HG03196 (cell line): ENCODE data around the gene MT1H.
"Not testable (repeated sequence)": the region's sequence is repeated elsewhere in the genome, so short reads cannot be mapped to it uniquely, and the experiment has no call there.

Source experiments
- ATAC-seq: cut with Tn5 transposase; IDR thresholded peaks from one replicate; pipeline ENCODE4 v1.9.1; 2021; ENCODE audit not compliant: unreplicated experiment

MT1H gene

DNA sequence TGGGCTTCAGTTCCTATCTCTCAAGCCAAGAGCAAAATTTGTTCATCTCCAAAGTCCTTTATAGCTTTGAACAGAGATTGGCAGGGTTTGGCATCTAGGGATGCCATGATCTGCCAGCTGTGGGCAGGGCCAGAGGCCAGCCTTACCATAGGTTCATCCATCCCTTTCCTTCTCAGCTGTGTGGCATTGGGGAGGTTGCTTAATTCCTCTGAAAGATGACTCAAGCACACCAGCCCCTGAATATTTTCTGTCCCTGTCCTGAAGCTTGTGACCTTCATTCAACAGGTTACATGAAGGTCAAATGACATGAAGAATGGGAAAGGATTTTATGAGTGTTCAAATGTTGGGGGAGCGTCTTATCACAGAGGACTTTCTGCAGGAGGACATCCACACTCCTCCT is 5.1 kb upstream of the MT1H start:
- no peak for ATAC-seq

DNA sequence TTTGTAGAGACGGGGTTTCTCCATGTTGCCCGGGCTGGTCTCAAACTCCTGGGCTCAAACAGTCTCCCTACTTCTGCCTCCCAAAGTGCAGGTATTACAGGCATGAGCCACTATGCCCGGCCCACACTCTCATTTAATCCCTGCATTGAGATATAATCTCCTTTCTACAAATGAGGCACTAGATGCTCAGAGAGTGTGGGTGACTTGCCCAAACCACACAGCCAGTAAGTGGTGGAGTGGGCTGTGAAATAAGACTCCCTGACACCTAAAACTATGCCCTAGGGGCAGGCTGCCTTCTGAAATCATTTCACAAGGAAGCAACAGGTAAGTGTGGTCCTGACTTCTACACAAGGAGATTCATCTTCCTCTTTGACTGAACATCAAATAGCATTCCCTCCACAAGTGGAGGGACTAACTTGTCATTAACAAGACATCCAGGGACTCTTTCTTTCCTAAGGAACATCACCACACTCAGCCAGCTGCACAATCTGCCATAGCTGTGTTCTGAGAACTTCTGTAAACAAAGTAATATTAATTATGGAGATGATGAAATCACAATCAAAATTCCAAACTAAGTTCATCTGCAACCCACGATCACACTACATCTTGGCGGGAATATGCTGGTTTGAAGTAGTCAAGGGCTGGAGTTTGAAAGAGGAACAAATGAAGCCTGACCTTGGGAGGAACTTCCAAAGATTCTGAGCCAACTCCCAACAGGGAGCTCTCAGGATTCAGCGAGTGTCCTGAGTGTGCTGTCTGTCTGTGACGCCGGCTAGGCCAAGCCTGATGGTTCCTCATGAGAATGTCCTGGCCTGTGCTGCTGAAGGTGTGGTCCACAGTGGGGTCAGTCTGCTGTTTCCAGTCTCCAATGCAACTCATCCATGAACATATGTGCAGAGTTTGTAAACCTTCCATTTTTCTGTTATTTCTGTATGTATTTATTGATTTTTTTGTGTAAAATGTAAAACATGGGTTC is 4.0 kb upstream of the MT1H start:
- ATAC-seq, result not testable (repeated sequence)

DNA sequence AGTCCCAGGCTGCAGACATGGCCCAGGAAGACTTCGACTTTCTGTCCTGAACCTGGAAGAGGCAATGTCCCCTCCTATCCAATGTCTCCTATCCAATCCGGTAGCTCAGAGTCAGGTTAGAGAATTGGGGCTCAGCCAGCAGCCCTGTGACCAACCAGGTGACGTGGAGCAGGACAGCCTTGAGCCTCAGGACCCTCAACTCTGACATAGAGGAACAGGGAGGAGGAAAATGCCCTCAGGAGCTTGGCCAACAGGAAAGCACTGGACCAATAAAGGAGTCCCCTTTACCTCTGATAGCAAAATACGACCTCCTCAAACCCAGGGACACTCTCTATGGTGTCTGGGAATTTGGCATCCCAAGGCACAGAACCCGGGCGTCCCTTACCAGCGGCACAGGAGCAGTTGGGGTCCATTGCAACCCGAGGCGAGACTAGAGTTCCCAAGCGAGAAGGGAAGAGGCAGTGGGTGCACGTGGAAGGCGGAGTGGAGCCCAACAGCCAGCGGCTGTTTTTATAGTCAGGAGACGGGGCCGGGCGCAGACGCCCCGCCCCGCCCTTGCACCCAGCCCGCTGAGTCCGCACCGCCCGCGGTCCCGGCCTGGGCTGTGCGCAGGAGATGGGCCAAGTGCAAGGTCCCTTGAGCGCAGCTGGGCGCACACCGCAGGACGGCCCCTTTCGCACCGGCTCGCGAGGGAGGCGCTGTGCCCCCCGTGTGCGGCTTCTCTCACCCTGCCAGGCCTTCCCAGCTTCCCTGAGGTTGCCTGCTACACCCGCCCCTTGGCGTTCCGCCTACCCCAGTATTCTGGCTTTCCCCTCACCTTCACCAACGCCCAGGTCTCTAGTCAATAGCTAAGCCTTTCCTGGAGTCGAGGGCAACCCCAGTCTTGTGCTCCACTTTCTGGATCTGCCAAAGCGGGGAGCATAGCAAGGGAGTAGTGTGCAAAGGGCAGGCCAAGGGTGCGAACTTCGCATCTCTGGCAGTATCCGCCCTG is 1.7 kb upstream of the MT1H start, which contains the start of gene MT1G:
Gene MT1G (minus strand): TSS at position 485 of the 991 bp plus-strand sequence. CDS start 72 bp downstream, at position 413.
- ATAC-seq, result no peak

DNA sequence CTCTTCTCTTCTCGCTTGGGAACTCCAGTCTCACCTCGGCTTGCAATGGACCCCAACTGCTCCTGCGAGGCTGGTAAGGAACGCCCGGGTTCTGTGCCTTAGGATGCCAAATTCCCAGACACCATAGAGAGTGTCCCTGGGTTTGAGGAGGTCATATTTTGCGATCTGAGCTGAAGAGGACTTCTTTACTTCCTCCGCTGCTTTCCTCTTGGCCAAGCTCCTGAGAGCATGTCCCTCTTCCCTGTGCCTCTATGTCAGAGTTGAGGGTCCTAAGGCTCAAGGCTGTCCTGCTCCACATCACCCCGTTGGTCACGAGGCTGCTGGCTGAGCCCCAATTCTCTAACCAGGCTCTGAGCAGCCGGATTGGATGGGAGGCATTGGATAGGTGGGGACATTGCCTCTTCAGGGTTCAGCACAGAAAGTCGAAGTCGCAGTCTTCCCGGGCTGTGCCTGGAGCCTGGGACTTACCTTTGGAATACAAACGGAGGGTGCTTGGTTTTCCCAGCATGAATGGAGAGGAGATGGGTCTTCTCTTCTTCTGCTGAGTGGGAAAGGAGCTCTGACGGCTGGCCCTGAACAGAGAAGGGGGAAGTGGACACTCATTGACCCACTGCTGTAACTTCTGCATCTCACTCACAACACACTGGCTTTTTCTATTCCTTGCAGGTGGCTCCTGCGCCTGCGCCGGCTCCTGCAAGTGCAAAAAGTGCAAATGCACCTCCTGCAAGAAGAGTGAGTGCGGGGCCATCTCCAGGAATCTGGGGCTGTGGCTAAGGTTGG is 416 bp downstream of the MT1H start:
- ATAC-seq, result no peak

DNA sequence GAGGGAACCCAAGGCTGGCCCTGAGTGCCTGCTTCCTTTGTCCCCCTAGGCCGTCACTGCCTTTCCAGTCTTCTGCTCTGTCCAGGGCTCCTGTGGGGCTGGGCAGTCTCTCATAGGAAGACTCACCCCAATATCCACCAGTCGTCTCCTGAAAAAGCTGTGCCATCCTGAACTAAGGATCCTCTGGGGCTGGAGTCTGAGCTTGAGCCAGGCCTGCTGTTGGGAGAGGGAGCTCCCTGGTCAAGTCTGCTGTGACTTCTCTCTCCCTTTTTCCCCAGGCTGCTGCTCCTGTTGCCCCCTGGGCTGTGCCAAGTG is 963 bp downstream of the MT1H start:
- ATAC-seq, result no peak

DNA sequence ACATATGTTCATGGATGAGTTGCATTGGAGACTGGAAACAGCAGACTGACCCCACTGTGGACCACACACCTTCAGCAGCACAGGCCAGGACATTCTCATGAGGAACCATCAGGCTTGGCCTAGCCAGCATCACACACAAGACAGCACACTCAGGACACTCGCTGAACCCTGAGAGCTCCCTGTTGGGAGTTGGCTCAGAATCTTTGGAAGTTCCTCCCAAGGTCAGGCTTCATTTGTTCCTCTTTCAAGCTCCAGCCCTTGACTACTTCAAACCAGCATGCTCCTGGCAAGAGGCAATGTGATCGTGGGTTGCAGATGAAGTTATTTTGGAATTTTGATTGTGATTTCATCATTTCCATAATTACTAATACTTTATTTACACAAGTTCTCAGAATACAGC is 2.1 kb downstream of the MT1H start:
- not testable (repeated sequence) for ATAC-seq

DNA sequence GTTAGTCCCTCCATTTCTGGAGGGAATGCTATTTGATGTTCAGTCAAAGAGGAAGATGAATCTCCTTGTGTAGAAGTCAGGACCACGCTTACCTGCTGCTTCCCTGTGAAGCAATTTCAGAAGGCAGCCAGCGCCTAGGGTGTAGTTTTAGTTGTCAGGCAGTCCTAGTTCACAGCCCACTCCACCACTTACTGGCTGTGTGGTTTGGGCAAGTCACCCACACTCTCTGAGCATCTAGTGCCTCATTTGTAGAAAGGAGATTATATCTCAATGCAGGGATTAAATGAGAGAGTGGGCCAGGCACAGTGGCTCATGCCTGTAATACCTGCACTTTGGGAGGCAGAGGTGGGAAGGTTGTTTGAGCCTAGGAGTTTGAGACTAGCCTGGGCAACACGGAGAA is 2.6 kb downstream of the MT1H start:
- ATAC-seq, result not testable (repeated sequence)

DNA sequence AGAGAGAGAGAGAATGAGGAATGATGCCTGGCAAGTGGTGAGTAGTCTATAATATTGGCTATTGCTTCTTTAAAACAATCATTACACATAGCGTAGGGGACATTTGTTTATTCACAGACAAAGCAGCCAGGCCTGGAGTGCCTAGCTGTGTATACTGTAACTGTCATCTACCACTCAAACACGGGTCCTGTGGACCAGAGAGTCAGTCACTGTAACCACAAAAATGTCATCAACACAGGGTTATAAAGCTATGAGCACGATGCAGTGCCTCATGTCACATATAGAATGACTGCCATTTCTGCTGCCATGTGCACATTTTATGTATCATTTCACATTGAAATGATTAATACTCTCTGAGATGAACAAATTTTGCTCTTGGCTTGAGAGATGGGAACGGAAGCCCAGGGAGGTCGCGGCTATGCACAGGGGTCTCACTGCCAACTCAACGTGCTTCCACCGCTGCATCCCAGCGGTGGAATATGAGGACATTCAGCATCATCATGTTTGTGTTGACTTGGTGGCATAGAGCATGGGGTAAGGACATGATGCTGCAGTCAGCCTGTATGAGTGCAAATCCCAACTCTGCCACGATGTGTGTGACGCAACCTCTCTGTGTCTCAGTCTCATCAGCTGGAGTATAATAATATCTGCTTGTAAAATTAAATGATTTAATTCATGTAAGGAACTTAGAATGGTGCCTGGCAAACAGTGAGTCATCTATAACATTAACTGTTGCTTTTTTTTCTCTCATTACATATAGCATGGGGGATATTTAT is 3.3 kb downstream of the MT1H start:
- no peak for ATAC-seq

DNA sequence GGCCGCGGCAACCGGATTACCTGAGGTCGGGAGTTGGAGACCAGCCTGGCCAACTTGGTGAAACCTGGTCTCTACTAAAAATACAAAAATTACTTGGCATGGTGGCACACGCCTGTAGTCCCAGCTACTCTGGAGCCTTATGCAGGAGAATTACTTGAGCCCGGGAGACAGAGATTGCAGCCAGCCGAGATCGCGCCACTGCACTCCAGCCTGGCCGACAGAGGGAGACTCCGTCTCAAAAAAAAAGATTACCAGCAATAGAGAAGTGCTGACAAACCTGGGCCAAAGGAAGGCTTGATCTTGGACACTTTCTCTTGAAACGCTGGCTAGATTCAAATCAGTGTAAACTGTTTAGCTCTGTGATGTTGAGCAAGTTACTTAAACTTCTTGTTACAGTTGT is 4.3 kb downstream of the MT1H start:
- no peak for ATAC-seq

DNA sequence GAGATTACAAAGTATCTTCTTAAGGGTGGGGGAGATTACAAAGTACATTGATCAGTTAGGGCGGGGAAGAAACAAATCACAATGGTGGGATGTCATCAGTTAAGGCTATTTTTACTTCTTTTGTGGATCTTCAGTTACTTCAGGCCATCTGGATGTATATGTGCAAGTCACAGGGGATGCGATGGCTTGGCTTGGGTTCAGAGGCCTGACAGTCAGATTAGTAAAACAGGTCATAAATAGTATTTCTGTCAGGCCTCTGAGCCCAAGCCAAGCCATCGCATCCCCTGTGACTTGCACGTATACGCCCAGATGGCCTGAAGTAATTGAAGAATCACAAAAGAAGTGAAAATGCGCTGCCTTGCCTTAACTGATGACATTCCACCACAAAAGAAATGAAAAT is 5.0 kb downstream of the MT1H start:
- ATAC-seq, result not testable (repeated sequence)

DNA sequence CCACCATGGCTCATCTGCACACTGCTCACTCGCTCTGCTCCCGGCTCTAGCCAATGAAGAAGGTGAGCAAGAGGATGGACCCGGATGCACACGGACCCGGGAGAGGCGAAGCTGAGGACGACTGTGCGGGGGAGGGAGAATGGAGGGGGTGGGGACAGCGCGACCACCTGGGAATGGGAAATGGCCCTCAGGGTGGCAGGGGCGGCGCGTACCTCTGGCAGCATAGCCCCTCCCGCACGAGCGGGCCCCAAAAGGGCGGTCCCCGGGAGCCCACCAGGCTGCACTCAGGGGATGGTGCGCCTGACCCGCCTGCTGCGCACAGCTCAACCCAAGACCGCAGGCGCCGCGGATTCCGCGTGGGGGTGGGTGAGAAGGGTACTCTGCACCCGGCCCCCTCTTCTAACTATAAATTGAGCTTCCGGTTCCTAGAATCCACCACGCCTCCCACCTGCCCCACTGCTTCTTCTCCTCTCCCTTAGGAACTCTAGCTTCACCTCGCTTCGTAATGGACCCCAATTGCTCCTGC is 6.1 kb downstream of the MT1H start:
- ATAC-seq, result no peak

DNA sequence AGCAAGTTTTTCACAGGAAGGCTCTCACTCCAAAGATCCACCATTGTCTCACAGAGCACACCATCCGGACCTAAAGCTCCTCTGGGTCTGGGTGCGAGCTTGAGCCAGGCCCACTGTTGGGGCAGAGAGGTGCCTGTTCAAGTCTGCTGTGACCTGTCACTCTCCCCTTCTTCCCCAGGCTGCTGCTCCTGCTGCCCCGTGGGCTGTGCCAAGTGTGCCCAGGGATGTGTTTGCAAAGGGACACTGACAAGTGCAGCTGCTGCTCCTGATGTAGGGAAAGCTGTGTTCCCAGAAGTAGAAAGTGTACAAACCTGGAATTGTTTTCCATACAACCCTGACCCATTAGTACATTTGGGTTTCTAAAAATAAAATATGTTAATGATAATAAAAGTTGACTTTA is 7.9 kb downstream of the MT1H start:
- ATAC-seq, result no peak

DNA sequence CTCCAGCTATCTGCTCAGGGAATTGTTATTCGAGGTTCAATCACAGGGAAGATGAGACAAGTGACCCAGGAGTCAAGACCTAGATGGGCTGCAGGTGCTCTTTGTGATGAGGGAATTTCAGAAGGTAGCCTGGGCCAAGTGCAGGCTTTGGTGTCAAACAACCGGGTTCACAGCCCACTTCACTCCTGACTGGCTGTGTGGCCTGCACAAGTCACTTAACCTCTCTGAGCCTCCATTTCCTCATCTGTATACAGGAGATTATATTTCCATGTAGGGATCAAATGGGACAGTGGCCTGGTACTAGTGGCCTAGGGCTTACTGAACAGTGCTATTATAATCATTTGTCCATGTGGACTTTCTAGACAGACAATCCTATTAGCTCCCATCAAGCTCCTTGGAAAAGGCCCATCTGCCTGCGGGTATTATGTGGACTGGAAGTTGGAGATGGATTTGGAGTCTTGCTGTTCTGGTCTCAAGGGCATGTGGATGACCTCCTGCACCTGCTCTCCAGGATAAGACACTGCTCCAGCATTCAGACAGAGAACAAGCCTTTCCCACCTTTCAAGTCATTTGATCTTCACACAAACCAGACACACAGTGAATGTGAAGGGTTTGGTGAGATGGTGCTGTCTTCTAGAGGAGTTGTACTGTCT is 9.6 kb downstream of the MT1H start:
- no peak for ATAC-seq

DNA sequence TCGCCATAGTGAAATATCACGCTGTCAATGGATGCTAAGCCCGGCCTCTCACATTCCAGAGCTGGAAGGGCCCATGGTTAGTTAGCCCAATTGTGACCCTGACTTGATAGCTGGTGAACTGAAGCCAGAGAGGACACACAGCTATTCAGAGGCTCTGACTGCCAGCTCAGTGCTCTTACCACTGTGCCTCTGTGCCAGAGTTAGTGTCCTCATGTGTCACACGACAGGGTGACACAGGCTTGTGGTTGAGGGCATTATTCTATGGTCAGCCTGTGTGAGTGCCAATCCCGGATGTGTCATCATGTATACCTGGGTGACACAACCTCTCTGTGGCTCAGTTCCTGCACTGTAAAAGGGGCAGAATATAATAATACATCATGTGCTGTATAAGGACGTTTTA is 10.2 kb downstream of the MT1H start:
- no peak for ATAC-seq

DNA sequence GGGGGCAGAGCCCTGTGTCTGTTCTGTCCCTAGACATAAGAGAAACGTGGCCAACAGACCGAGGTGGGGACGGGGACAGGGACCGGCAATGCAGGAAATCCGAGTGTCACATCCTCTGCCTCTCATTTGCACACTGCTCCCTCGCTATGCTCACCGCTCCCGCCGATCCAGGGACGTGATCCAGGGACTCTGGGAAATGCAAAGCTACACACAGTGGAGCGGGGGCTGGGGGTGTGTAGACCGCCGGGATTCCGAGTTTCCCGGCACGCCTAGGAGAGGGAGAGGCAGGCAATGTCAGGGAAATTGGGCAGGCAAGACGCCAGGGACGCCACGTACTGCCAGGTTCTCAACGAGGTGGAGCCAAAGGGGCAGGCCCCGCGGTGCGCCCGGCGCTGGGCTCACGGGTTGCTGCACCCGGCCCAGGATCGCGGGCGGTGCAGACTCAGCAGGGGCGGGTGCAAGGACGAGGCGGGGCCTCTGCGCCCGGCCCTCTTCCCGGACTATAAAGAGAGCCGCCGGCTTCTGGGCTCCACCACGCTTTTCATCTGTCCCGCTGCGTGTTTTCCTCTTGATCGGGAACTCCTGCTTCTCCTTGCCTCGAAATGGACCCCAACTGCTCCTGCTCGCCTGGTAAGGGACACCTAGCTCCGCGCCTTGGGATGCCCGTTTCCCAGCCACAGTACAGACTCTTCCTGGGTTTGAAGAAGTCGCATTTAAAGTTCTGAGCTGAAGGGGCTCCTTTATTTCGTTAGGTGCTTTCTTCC is 12.5 kb downstream of the MT1H start, which contains the start of gene MT1X:
Gene MT1X (plus strand): TSS at position 532 of the 764 bp plus-strand sequence. CDS start 71 bp downstream, at position 603.
- peak; percentile 96 for ATAC-seq

DNA sequence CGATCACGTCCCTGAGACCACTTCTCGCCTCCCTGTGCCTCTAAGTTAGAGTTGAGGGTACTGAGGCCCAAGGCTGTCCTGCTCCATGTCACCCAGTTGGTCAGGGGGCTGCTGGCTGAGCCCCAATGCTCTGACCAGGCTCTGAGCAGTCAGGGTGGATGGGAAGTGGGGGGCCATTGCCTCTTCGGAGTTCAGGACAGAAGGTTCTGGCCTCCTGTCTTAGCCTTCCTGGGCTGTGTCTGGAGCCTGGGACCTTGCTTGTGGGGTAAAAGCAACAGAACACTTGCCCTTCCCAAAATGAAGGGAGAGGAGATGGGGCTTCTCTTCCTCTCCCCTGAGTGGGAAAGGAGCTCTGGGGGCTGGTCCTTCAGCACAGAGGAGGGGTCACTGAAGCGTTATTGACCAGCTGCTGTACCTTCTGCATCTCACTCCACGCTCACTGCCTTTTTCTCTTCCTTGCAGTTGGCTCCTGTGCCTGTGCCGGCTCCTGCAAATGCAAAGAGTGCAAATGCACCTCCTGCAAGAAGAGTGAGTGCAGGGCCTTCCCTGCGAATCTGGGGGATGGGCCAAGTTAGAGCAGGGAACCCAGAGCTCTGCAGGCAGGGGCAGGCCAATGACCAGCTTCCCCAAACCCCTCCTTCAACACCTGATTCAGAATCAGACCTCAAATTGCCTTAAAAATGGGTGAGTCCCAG is 13.2 kb downstream of the MT1H start:
- no peak for ATAC-seq

DNA sequence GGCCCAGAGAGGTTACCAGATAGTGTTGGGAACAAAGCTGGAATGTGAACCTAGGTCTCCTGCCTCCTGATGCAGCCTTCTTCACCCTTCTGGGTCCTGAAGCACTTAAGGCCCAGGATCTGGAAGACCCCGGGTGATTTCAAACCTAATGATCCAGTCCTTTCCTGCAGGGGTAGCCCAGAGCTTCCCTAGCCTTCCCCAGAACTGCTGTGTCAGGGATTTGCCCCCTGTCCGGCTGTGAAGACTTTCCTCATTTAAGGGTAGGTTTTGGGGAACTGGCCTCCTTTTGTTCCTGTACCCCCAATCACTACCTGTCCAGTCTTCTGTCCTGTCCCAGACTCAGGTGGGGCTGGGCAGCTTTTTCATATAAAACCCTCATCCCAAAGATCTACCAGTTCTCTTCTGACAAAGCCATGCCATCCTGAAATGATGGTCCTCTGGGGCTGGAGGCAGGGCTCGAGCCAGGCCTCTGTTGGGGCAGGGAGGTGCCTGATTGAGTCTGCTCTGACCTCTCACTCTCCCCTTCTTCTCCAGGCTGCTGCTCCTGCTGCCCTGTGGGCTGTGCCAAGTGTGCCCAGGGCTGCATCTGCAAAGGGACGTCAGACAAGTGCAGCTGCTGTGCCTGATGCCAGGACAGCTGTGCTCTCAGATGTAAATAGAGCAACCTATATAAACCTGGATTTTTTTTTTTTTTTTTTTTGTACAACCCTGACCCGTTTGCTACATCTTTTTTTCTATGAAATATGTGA is 14.0 kb downstream of the MT1H start:
- ATAC-seq, result no peak
